ENCODE data around the gene KRT1.

Gene KRT1

DNA sequence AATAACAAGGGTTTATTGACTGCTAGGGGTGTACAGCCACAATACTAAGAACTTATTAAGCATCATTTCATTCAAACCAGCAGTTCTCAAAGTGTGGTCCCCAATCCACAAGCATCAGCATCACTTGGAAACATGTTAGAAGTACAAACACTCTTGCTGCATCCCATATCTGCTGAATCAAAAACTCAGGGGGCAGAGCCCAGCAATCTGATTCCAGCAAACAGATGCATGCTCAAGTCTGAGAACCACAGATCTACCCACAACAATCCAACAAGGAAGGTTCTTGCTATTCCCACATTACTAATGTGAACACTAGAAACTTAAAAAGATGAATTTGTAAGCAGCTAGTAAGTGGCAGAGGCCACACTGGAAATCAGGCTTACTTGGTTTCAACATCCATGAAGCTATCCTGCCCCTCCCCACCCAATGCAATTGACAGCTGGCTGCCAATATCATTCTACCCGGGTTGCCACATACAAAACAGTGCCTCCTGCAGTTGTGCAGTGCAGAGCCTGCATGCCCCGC is 16.9 kb upstream of the KRT1 start:
- DNase-seq, result no peak

DNA sequence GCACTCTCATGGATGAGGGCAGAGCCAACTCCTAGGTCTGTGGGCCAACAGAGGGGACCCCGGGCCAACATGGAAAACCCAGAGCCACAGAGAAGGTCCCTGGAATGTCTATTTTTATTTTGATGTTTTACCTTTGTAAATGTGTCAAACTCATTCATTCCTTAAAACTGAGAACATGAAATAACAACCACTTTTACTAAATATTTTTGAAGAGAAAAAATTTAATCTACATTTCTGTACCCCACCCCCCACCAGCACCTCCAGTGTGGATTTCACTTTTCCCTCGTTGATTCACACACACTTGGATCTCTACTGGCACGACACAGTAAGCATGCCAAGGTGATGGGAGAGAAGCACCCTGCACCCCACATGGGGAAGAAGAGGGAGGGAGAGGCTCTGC is 16.4 kb upstream of the KRT1 start:
- DNase-seq, result no peak

DNA sequence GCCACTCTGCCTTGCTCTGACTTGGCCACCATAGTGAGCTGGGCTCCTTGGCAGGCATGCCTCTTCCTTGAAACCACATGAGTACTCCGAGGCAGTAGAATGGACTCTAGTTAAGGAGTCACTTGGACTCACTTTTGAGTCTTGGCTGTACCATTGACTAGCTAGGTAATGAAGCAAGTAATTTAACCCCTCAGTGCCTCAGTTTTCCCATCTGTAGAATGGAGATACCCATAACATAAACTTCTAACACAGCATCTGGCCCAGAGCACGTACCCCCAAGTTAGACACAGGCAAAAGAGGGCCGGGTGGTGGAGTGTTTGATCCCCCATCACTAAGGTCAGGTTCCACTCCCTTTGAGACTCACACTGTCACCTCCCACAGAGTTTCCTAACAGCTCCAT is 14.8 kb upstream of the KRT1 start:
- no peak for DNase-seq

DNA sequence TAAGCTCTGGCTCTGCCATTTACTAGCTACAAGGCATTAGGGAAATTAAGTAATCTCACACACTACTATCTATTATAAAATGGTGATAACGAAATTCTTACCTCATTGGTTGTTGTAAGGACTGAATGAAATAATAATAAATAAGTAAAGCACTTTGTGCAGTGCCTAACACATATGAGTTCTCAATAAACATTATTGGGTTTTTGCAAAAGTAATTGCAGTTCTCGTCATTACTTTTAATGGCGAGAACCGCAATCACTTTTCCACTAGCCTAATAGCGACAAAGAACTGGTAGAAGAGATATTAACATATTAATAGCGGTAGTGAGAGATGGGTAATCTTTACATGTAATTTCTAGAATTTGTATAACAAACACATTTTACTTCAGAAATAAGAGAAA is 13.9 kb upstream of the KRT1 start:
- no peak for DNase-seq

DNA sequence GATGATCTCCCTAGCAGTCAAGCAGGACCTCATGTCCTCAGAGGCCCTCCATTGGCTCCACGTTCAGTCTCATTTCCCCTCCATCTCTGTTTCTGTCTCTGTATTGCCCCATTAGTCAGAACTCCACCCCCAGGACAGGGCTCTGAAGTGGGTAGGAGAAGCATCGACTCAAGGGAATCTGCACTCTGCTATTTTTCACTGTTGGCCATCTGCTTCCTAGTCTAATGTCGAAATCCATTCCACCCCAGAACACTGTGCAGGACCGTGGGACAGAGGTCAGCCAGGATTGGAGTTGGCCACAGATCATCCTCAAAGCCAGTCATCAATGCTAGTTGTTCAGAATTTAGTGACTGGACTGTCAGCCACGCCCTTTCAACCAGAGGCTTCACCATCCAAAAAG is 13.1 kb upstream of the KRT1 start:
- no peak for DNase-seq

DNA sequence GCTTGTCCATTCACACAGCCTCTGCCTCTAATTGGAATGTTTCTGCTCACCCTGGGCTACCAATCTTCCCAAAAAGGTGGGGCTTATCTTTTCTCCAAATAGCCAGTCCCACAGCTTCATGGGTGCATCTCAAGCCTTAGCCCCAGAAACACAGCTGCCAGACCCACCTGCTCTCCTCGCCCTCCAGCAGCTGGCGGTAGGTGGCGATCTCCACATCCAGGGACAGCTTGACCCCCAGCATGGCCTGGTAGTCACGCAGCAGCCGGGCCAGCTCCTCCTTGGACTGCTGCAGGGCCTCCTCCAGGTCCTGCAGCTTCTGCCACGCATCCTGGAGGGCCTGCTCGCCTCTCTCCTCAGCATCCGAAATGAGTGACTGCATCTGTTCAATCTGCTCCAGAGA is 12.0 kb upstream of the KRT1 start:
- DNase-seq, result peak; percentile 63

DNA sequence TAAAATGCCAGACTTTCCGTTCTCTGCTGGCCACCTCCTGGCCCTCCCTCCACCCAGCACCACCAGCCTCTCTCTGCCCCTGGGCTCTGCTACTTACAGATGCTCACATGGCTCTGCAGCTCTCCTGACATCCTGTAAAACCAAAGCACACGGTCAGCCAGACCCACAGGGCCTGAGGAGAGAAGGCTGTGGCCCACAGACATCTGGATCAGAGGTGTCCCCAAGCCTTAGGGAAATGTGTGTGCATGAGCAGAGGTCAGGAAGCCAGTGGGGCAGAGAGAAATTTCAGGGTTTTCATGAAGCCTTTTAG is 11.6 kb upstream of the KRT1 start:
- no peak for DNase-seq

DNA sequence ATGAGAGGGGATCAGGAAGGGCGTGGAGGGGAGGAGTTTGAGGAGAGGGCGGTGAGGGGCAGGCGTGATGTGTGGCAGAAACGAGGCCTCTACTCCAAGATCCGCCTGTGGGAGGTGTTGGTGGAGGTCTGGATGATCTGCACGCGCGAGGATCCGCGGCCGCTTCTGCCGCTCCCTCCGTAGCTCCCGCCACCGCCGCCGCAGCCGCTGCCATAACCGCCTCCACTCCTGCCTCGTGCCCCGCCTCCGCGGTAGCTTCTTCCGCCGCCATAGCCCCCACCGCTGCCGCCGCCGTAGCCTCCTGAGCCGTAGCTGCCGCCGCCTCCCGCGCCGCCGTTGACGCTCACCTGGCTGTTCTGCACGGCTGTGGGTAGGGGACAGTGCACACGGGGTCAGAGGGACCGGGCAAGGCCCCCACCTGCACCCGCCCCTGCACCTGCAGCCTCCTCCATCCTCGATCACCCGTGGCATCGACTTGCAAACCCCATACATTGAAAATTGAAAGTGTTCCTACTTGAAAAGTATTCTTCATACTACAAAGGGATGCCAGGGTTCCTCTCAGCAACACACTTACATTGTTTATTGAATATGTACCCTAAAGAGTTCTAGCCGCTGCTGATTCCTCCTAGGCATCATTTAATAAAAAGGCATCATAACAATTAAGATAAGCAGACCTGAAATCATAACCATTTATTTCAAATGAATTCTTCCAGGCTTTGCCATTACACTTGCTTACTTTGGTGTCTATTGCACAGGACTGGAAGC is 11.1 kb upstream of the KRT1 start:
- no peak for DNase-seq

DNA sequence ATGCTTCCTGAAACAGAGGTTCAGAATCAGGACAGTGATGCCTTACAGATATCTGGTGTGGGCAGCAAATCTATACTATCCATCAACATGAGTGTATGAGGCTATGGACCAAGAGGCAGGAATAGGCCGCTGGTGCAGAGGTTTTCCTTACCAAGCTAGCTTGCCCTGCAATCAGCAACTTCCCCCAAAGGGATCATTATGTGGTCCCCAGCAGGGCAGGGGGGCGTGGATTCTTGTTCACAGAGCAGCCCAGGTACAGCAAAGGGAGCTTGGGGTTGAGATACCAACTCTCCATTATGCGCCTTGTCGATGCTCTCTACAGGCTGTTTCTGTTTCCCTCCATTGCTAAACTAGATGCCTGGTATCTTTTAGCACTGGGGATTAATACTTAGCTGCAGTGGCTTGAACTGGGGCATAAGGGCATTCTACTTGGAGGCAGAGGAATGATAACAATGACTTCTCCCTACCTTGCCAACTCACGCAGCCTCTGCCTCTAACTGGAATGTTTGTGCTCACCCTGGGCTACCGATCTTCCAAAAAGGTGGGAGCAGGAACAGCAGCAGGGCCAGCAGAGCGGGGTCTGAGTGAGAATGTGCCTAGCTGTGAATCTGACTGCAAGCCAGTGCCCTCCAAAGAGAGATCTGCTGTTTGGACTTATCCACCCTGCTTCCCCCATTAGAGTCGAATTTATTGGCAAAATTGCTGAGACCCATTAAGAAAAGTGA is 10.3 kb upstream of the KRT1 start:
- no peak for DNase-seq

DNA sequence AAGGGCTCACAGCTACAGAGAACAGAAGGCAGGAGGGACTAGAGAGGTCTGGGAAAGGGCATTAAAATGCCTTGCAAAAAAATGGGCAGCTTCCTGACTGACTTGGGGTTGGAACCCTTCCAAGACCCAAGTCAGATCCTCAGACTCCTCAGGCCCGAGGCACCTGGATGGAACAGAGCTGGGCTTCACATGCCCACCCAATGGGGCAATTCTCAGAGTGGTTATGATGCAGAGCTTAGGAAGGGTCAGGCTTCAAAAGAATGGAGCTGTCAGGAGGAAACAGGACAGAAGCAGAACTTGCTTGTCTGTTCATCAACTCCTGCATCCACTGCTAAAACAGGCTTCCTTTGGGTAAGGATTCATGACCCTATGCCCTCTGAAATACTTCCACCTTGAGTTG is 9.7 kb upstream of the KRT1 start:
- DNase-seq, result no peak

DNA sequence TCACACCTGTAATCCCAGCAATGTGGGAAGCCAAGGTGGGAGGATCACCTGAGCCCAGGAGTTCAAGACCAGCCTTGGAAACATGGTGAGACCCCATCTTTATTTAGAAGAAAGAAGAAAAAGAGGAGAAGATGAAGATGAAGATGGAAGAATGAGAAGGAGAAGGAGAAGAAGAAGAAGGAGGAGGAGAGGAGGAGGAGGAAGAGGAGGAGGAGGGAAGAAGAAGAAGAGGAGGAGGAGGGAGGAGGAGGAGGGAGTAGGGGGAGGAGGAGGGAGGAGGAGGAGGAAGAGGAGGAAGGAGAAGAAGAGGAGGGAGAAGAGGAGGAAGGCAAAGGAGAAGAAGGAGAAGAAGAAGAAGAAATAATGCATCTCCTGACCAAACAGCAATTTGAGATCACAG is 9.0 kb upstream of the KRT1 start:
- DNase-seq, result no peak

DNA sequence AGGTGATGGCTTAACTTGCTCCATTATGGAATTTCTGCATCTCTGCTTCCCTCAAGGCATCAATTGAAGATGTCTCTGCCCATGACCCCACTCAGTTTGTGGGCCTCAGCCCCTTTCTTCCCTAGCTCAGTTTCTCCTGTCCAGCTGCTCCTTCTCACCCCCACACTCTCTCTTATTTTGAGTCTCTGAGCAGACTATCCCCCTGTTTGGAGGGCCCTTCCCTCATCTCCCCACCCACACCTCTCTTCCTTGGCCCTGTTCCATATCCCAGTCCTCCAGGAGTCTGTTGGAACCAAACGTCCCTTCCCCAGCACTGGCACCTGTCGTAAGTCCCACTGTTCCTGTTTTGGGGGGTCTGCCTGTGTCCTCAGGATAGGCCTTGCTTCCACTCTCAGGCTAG is 8.3 kb upstream of the KRT1 start:
- DNase-seq, result no peak

DNA sequence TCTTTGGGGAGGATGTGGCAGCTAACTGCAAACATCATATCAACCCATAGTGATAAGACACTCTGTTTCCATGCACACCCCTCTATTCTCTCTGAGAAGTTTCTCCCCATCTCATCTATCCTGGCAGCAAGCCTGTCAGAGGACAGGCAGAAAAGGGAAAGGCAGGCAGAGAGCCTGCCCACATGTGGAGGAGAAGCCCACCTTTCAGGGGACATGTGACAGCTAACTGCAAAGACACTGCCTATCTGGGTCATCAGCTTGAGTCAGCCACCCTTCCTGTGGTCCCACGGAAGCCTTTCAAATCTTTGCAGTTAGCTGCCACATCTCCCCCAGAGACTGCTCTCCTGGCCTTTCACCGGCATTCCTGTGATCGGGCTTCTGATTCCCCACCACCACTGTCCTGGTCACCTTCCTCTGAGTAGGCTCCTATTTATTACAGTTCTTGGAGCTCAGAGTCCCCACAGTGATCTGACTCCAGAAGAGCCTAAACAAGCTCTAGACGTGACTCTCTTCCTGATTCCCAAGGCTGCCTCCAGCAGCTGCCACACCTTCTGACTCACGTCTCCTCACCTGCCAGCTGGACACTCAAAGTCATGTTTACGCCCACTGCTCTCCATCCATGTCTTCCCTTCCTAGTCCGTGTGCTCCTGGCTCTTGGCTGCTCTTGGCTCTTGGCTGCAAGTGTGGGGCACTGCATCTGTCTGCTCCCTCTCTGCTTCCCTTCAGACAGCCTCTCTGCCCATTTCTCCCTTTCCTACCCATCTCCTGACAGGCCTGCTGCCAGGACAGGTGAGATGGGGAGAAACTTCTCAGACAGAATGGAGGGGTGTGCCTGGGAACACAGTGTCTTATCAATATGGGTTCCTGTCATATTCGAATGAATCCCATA is 7.5 kb upstream of the KRT1 start:
- no peak for DNase-seq

DNA sequence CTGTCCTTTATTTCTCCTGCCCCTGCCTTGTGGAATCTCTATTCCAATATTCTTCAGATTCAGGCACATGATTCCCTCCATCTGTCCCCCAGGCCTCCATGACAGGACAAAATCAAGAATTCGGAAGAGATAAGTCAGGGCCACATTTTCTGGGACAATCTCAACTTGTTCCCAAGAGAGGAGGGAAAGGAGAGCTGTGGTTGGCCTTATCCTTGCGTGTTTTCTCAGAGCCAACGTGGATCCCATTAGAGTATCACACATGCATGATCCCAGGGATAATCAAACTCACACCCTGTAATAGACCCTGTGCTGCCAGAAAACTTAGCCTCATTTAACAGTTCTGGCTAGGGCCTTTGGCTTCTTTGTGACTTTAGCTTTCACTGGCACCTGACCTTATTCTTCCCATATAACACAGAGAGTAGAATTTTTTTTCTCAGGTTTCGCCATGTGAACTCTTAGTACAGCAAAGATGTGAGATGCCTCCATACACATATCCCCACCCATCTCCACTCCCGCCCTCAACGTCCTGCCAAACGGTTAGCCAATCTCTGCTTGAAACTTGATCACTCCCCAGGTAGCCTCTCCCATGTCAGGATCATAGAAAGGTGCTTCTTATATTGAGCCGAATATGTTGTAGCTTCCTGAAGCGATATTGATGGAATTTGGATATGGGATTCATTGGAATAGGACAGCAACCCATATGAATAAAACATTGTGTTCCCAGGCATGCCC is 6.7 kb upstream of the KRT1 start:
- no peak for DNase-seq

DNA sequence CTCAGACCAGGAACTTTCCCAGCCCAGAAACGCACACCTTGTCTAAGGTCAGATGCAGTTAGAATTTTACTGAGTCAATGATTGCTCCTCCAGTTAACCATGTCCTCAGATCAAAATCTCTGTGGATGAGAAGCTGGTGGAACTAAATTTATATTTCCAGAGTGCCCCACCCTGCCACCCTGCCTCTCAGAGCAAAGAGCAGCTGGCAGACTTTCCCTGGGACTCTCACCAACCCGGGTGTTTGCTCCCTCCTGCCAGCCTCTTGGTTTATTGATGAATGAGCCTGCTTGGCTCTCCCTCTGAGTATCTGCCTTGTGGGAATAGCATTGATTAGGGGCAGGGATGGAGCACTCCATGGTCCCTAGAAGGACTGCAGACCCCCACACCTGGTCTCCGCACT is 5.9 kb upstream of the KRT1 start:
- DNase-seq, result no peak

DNA sequence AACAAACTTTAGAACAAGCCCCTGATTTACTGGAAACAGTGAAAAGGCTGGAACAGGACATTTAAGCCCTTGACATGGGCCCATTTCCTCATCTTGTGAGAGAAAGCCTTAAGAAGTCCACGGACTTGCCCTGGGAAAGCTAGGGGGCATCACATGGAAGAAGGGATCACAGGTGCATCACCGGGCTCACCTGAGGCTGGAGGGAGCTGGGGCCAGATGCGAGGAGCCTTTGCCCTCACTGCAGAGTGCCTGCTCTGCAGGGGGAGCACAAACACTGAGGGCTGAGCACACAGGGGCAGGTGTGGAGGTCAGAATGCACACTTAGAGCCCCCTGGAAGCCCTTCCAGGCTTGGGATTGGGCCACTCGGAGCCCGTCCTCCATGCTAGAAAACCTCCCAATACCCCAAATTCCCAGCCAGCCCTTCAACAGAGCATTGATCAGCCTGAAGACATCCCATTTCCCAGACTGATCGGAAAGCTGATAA is 5.2 kb upstream of the KRT1 start:
- DNase-seq, result no peak

DNA sequence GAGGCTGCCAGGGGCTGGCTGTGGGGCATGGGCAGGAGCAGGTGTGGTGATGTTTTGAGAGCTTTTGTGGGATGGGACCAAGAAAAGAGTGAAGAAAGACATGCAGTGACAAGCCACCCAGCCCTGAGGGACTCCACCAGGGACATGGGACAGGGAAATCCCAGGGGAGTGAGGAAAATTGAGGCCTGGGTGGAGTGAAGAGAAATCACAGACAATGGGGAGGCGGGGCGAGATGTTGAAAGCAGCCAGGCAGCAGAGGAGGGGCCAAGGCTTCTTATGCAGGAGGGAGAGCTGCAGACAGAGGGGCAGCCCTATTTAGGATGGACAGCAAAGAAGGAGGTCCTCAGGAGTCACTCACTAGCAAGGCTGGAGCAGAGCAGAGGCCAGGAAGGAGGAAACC is 4.2 kb upstream of the KRT1 start:
- no peak for DNase-seq

DNA sequence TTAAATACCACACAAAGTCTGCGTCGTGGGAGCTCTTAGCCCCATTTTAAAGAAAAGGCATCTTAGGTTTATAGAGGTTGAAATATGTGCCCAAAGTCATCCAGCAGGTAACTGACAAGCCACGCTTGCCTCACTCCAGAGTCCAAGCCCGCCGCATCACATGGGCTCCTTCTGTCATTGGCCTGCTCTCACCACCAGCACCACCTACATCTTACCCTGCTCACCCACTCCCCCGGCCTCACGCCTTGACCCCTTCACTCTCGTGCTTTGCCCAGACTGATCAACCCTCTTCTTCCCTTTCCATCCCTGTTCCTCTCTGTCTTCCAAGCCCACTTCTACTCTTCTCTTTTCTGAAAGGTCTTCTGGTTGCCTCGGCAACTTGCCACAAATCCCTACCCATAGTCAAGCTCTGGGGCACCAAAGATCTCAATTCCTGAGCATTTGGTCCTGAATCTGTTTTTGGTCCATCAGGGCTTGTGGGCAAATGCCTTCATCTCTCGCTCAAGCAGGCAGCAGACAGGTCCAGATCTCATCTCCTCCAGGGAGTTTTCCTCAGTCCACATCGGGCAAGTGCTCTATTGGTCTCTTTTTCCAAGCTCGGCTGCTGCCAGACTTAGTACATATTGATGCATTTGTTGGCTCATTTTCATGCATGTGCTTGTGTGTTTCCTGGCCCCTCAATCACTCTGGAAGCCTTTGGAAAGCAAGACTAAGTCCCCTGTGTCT is 3.5 kb upstream of the KRT1 start:
- no peak for DNase-seq

DNA sequence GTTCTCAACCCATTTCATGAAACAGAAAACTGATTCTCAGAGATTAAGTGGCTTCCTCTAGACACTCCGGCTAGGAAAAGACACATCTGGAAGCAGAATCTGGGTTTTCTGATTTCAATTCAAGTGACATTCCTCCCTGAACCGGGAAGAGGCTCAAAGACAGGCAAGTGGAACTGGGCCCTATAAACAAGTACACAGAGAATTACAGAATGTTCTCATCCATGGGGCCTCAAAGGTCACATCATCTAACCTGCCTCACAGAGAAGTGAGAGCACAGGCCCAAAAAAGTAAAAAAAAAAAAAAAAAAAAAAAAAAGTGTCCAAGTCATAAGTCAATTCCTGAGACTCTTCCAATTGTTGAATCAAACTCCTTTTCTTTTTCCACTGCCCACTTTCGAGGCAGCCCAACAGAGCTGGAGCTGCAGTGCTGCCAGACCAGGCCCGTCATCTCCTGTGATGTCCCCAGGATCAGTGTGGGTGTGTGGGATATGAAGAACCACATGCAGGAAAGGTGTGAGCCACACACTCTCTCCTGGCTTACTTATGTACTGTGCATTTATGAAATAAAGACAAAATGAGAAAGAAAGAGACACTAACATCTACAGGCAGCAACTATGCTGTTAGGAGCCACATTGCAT is 2.8 kb upstream of the KRT1 start:
- no peak for DNase-seq

DNA sequence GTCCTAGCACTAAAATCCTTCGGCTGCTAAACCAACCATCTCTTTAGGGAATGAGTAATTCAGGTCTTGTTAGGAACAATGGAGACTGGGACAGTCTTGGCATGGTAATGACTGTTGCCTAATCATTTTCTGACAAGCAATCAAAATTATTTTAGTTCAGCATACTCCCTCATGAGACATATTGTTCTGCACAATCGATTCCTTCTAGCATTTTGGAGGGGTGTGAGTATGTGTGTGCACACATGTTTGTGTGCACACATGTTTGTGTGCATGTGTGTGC is 2.1 kb upstream of the KRT1 start:
- DNase-seq, result no peak

DNA sequence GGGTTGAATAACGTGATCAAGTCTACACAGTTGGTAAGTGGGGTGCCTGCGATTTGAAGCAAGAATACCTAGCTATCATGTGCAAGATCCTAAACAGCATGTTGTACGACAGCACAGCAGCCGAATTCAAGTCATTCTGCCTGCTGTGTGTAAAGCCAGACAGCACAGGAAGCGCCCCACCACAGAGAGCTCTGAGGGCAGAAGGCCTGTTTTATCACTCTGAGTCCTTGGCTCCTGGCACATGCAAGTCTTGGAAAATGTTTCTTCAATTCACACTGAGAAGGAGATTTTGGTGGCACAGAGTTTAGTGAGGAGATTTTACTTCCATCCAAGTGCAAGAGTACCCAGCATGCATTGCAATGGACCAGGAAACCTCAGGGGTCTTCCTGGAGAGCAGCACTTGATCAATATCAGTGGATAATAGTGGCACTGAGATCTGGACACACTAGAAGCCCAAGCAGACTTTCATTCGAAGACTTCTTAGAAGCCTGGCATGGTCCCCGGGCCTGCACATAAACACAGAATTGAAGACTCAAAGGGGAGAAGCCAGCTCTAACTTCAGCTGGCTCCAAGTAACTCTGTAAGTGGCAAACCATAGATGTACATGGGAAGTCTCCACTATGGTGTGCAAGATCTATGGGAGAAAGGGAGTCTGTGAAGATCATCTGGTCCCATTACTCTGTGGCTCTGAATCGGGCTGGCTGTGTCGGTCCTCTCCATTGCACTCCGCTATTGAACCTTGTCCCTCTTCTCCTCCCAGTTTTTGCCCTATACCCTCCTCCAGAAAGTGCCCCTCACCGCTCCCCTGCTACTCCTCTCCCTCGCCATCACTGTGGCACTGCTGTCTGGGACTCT is 1.5 kb upstream of the KRT1 start:
- no peak for DNase-seq
